Activated T-helper 17 cell treated with anti-CD3 and anti-CD28 coated beads, Interleukin-2, amount 50 U/mL, for 72 hours (primary cell): ENCODE results near the gene NDUFC2. TPM values are rescaled to one million over a fixed set of nuclear protein-coding genes. Genes with fewer than 3 reads are reported as not detected.
"Not testable (repeated sequence)": the region's sequence is repeated elsewhere in the genome, so short reads cannot be mapped to it uniquely, and the experiment has no call there.

Experiments used
- ATAC-seq: fragments of 150-1000 bp; cut with Tn5 transposase; replicated peaks from 2 replicates; pipeline ENCODE4 v1.10.0; 2021; ENCODE audit warnings: mild to moderate bottlenecking, moderate library complexity
- H3K27ac Mint-ChIP-seq: one replicate; pipeline ENCODE4 v1.8.0; 2022; ENCODE audit warnings: mixed read lengths
- H3K27me3 Mint-ChIP-seq: one replicate; pipeline ENCODE4 v1.8.0; 2022; ENCODE audit warnings: mixed read lengths
- H3K36me3 Mint-ChIP-seq: one replicate; pipeline ENCODE4 v1.8.0; 2022; ENCODE audit warnings: low read depth, mild to moderate bottlenecking, mixed read lengths
- H3K4me1 Mint-ChIP-seq: one replicate; pipeline ENCODE4 v1.8.0; 2022; ENCODE audit warnings: mixed read lengths
- H3K4me3 Mint-ChIP-seq: one replicate; pipeline ENCODE4 v1.8.0; 2022; ENCODE audit warnings: mild to moderate bottlenecking, mixed read lengths
- H3K9me3 Mint-ChIP-seq: one replicate; pipeline ENCODE4 v1.8.0; 2022; ENCODE audit warnings: mixed read lengths
- total RNA-seq, 2 donors: library from RNA; stranded (reverse); gene quantifications; one replicate each; pipeline ENCODE4 v1.2.3, GENCODE V29; 2022

The NDUFC2 gene
- total RNA-seq, 2 donors from 2014 or later = 80.5 to 149 TPM

GRCh38 chr11:78069465-78069864 is 10.2 kb downstream of the NDUFC2 start:
- H3K4me3 Mint-ChIP-seq = no peak overlapping the region
- H3K27ac Mint-ChIP-seq = no peak overlapping the region
- no peak for ATAC-seq
- no peaks in the 10 kb centered on the region for H3K27me3 Mint-ChIP-seq
- H3K36me3 Mint-ChIP-seq = peaks cover 59% of the 10 kb centered on the region
- H3K4me1 Mint-ChIP-seq = no peaks in the 10 kb centered on the region
- H3K9me3 Mint-ChIP-seq = no peaks in the 10 kb centered on the region

- no peaks in the 10 kb centered on the region for H3K27me3 Mint-ChIP-seq
- no peaks in the 10 kb centered on the region for H3K4me1 Mint-ChIP-seq
- no peaks in the 10 kb centered on the region for H3K9me3 Mint-ChIP-seq
- H3K27ac Mint-ChIP-seq = peak overlapping the region; percentile 3
- no peak for ATAC-seq
- no peak overlapping the region for H3K4me3 Mint-ChIP-seq
- H3K36me3 Mint-ChIP-seq = peaks cover 53% of the 10 kb centered on the region
Measured at GRCh38 chr11:78067704-78068103, 12.0 kb downstream of the NDUFC2 start.

- Mint-ChIP-seq H3K27me3 (no peaks in the 10 kb centered on the region), H3K27ac (no peak overlapping the region), H3K4me3 (no peak overlapping the region), H3K9me3 (no peaks in the 10 kb centered on the region), H3K36me3 (peaks cover 41% of the 10 kb centered on the region), H3K4me1 (no peaks in the 10 kb centered on the region)
- no peak for ATAC-seq
Measured at GRCh38 chr11:78066471-78066870, 13.2 kb downstream of the NDUFC2 start.

GRCh38 chr11:78065203-78065602 is 14.5 kb downstream of the NDUFC2 start:
- no peaks in the 10 kb centered on the region for H3K4me1 Mint-ChIP-seq
- no peaks in the 10 kb centered on the region for H3K27me3 Mint-ChIP-seq
- peaks cover 29% of the 10 kb centered on the region for H3K36me3 Mint-ChIP-seq
- no peak overlapping the region for H3K4me3 Mint-ChIP-seq
- H3K9me3 Mint-ChIP-seq = no peaks in the 10 kb centered on the region
- ATAC-seq = no peak
- no peak overlapping the region for H3K27ac Mint-ChIP-seq

- H3K27me3 Mint-ChIP-seq = no peaks in the 10 kb centered on the region
- no peaks in the 10 kb centered on the region for H3K9me3 Mint-ChIP-seq
- H3K4me1 Mint-ChIP-seq = no peaks in the 10 kb centered on the region
- no peak within 1 kb of the TSS for H3K4me3 Mint-ChIP-seq
- peaks cover 13% of the 10 kb centered on the region for H3K36me3 Mint-ChIP-seq
- no peak for ATAC-seq
- H3K27ac Mint-ChIP-seq = peak within 1 kb of the TSS; percentile 5
Measured at GRCh38 chr11:78063440-78064181, 16.1 kb downstream of the NDUFC2 start, which contains the start of gene THRSP. Gene THRSP (plus strand): TSS chr11:78063861. CDS start chr11:78063882, 21 bp downstream.

- peaks cover 6% of the 10 kb centered on the region for H3K36me3 Mint-ChIP-seq
- no peak for ATAC-seq
- no peak overlapping the region for H3K4me3 Mint-ChIP-seq
- H3K27me3 Mint-ChIP-seq = no peaks in the 10 kb centered on the region
- H3K4me1 Mint-ChIP-seq = no peaks in the 10 kb centered on the region
- H3K9me3 Mint-ChIP-seq = no peaks in the 10 kb centered on the region
- H3K27ac Mint-ChIP-seq = no peak overlapping the region
Measured at GRCh38 chr11:78062671-78063070, 17.0 kb downstream of the NDUFC2 start.

- no peaks in the 10 kb centered on the region for H3K36me3 Mint-ChIP-seq
- H3K27me3 Mint-ChIP-seq = no peaks in the 10 kb centered on the region
- H3K4me1 Mint-ChIP-seq = no peaks in the 10 kb centered on the region
- ATAC-seq = no peak
- H3K4me3 Mint-ChIP-seq = no peak overlapping the region
- no peak overlapping the region for H3K27ac Mint-ChIP-seq
- H3K9me3 Mint-ChIP-seq = no peaks in the 10 kb centered on the region
Measured at GRCh38 chr11:78061921-78062311, 17.7 kb downstream of the NDUFC2 start.

GRCh38 chr11:78061088-78061920 is 18.4 kb downstream of the NDUFC2 start:
- H3K4me3 Mint-ChIP-seq = no peak overlapping the region
- no peak overlapping the region for H3K27ac Mint-ChIP-seq
- H3K9me3 Mint-ChIP-seq = no peaks in the 10 kb centered on the region
- ATAC-seq = no peak
- H3K4me1 Mint-ChIP-seq = no peaks in the 10 kb centered on the region
- no peaks in the 10 kb centered on the region for H3K36me3 Mint-ChIP-seq
- no peaks in the 10 kb centered on the region for H3K27me3 Mint-ChIP-seq

- Mint-ChIP-seq H3K4me1 (no peaks in the 10 kb centered on the region), H3K4me3 (no peak overlapping the region), H3K27ac (no peak overlapping the region), H3K9me3 (no peaks in the 10 kb centered on the region), H3K36me3 (no peaks in the 10 kb centered on the region), H3K27me3 (no peaks in the 10 kb centered on the region)
- ATAC-seq = no peak
Measured at GRCh38 chr11:78060533-78060932, 19.1 kb downstream of the NDUFC2 start.

GRCh38 chr11:78059749-78060328 is 19.8 kb downstream of the NDUFC2 start:
- H3K36me3 Mint-ChIP-seq, H3K27me3 Mint-ChIP-seq, H3K4me1 Mint-ChIP-seq, H3K4me3 Mint-ChIP-seq, ATAC-seq, H3K9me3 Mint-ChIP-seq, H3K27ac Mint-ChIP-seq: not testable (repeated sequence)

- Mint-ChIP-seq H3K27me3 (no peaks in the 10 kb centered on the region), H3K9me3 (no peaks in the 10 kb centered on the region), H3K4me1 (no peaks in the 10 kb centered on the region), H3K4me3 (no peak overlapping the region), H3K36me3 (no peaks in the 10 kb centered on the region), H3K27ac (no peak overlapping the region)
- ATAC-seq = no peak
Measured at GRCh38 chr11:78057462-78058055, 22.1 kb downstream of the NDUFC2 start.

GRCh38 chr11:78056093-78056492 is 23.6 kb downstream of the NDUFC2 start:
- Mint-ChIP-seq H3K27me3 (no peaks in the 10 kb centered on the region), H3K27ac (no peak overlapping the region), H3K9me3 (no peaks in the 10 kb centered on the region), H3K4me3 (no peak overlapping the region), H3K36me3 (no peaks in the 10 kb centered on the region), H3K4me1 (no peaks in the 10 kb centered on the region)
- ATAC-seq = no peak

- no peak for ATAC-seq
- Mint-ChIP-seq H3K36me3 (no peaks in the 10 kb centered on the region), H3K9me3 (no peaks in the 10 kb centered on the region), H3K27me3 (no peaks in the 10 kb centered on the region), H3K27ac (no peak overlapping the region), H3K4me3 (no peak overlapping the region), H3K4me1 (no peaks in the 10 kb centered on the region)
Measured at GRCh38 chr11:78054971-78055370, 24.7 kb downstream of the NDUFC2 start.

GRCh38 chr11:78050964-78051831 is 28.5 kb downstream of the NDUFC2 start:
- no peaks in the 10 kb centered on the region for H3K4me1 Mint-ChIP-seq
- no peak overlapping the region for H3K27ac Mint-ChIP-seq
- no peak overlapping the region for H3K4me3 Mint-ChIP-seq
- no peaks in the 10 kb centered on the region for H3K27me3 Mint-ChIP-seq
- no peaks in the 10 kb centered on the region for H3K36me3 Mint-ChIP-seq
- no peaks in the 10 kb centered on the region for H3K9me3 Mint-ChIP-seq
- no peak for ATAC-seq
